Forelimb muscle (tissue), 1 donor: Measurements from ENCODE around the gene SMARCB1. TPM values are rescaled to one million over a fixed set of nuclear protein-coding genes. Genes with fewer than 3 reads are reported as not detected.

Experiments used
- DNase-seq: peaks from one replicate; pipeline ENCODE4 v3.0.0-alpha.2; 2013; ENCODE audit warnings: low read depth
- polyA plus RNA-seq: library from polyadenylated mRNA; unstranded; fragments of 120-200 nt; gene quantifications from one replicate; pipeline ENCODE4 v1.2.1, GENCODE V29; 2013; ENCODE audit not compliant: insufficient read length

SMARCB1 gene
- polyA plus RNA-seq, 1 donor, result 67.8 TPM

GRCh38 chr22:23884140-23884539 is 97.4 kb downstream of the SMARCB1 start:
- no peak for DNase-seq

Other genes with a start within 250 kb of the SMARCB1 start
- gene IGLL1, start 206.7 kb upstream of the SMARCB1 start, polyA plus RNA-seq, result 0.76 TPM
- 0.35 TPM for gene DRICH1, start 154.6 kb upstream of the SMARCB1 start, polyA plus RNA-seq
- 1.2 TPM for gene RGL4, start 96.0 kb upstream of the SMARCB1 start, polyA plus RNA-seq
- 5.0 TPM for gene ZNF70, start 35.9 kb upstream of the SMARCB1 start, polyA plus RNA-seq
- gene VPREB3, start 32.5 kb upstream of the SMARCB1 start, polyA plus RNA-seq, result 0.66 TPM
- gene C22orf15, start 24.0 kb upstream of the SMARCB1 start, polyA plus RNA-seq, result 0.33 TPM
- gene CHCHD10, start 19.0 kb upstream of the SMARCB1 start, polyA plus RNA-seq, result 57.6 TPM
- gene MMP11, start 14.1 kb upstream of the SMARCB1 start, polyA plus RNA-seq, result 9.1 TPM
- 0.66 TPM for gene DERL3, start 52.0 kb downstream of the SMARCB1 start, polyA plus RNA-seq
- 9.8 TPM for gene SLC2A11, start 70.9 kb downstream of the SMARCB1 start, polyA plus RNA-seq
- 131 TPM for gene MIF, start 107.4 kb downstream of the SMARCB1 start, polyA plus RNA-seq
- gene GSTT2B, start 174.2 kb downstream of the SMARCB1 start, polyA plus RNA-seq, result 3.7 TPM
- 4.6 TPM for gene DDTL, start 179.9 kb downstream of the SMARCB1 start, polyA plus RNA-seq
- gene DDT, start 187.5 kb downstream of the SMARCB1 start, polyA plus RNA-seq, result 59.2 TPM
- gene GSTT2, start 193.2 kb downstream of the SMARCB1 start, polyA plus RNA-seq, result 0.32 TPM
- gene GSTT4, start 218.5 kb downstream of the SMARCB1 start, polyA plus RNA-seq, result not detected
- gene CABIN1, start 224.3 kb downstream of the SMARCB1 start, polyA plus RNA-seq, result 32.5 TPM